A549 (cell line): ENCODE measurements around the gene ZNF211. TPM values are rescaled to one million over a fixed set of nuclear protein-coding genes. Genes with fewer than 3 reads are reported as not detected.

Experiments used
- ATAC-seq, 2 experiments: fragments of 200-7000 bp in 1 of 2; fragments of >200 bp in 1 of 2; cut with Nextera tagmentation in 1 of 2; cut with Tn5 transposase in 1 of 2; 3 replicates each; pipeline versions ENCODE4 v1.8.0 to v1.9.1; 2018 to 2020; ENCODE audit warnings: mild to moderate bottlenecking in 1 of 2, moderate library complexity in 1 of 2
- CTCF ChIA-PET: fragments of 300-600 bp; sonication (Branson Sonifier 250); formaldehyde crosslinking; extraction: SDS; loops from one replicate; lab custom pipeline; 2021; ENCODE audit warnings: antibody characterized with exemption, inconsistent platforms; lab: Yijun Ruan, JAX
- POLR2A ChIA-PET: fragments of 350-600 bp; formaldehyde crosslinking; extraction: SDS; loops from one replicate; lab custom pipeline; 2021; ENCODE audit warnings: antibody characterized with exemption, inconsistent platforms; lab: Yijun Ruan, JAX
- DNase-seq, 2 experiments: peaks; one replicate each; pipeline versions ENCODE4 v3.0.0 to v3.0.0-alpha.2; 2011 to 2016; ENCODE audit warnings: low read depth in 1 of 2, low spot score in 1 of 2
- FAIRE-seq: peaks from 2 replicates; lab custom pipeline; 2011; peaks lifted over from hg19 to GRCh38; lab: Jason Lieb, UNC
- H3K27ac ChIP-seq, 2 experiments: fragments of >200 bp; sonication (Bioruptor Twin); formaldehyde crosslinking; 3 replicates each; pipeline ENCODE4 v1.5.1; 2016 to 2017
- H3K4me1 ChIP-seq: fragments of >200 bp; sonication (Bioruptor Twin); formaldehyde crosslinking; 3 replicates; pipeline ENCODE4 v1.6.1; 2016
- H3K4me2 ChIP-seq: fragments of >200 bp; sonication (Bioruptor Twin); formaldehyde crosslinking; 3 replicates; pipeline ENCODE4 v1.6.1; 2016
- H3K4me3 ChIP-seq: fragments of >200 bp; sonication (Bioruptor Twin); formaldehyde crosslinking; 3 replicates; pipeline ENCODE4 v1.5.1; 2016
- H3K9me3 ChIP-seq: fragments of >200 bp; sonication (Bioruptor Twin); formaldehyde crosslinking; 3 replicates; pipeline ENCODE4 v1.6.1; 2016
- BHLHE40 ChIP-seq: IDR thresholded peaks from 2 replicates; pipeline ENCODE4 v1.6.1; 2012; ENCODE audit warnings: low read depth, low read length, inconsistent platforms
- CBX8 ChIP-seq: fragments of 200-600 bp; sonication (generic); IDR thresholded peaks from 2 replicates; pipeline ENCODE4 v1.6.1; 2016
- CEBPB ChIP-seq, 2 experiments: fragments of >200 bp in 1 of 2; sonication (Bioruptor Twin) in 1 of 2; formaldehyde crosslinking in 1 of 2; IDR thresholded peaks; 2 replicates each; pipeline ENCODE4 v1.6.1; 2012 to 2016
- EHMT2 ChIP-seq: fragments of 200-600 bp; sonication (generic); IDR thresholded peaks from 2 replicates; pipeline ENCODE4 v1.6.1; 2016; ENCODE audit warnings: antibody characterized with exemption, low read depth, mild to moderate bottlenecking, moderate library complexity
- EP300 ChIP-seq, 2 experiments: fragments of >200 bp; sonication (Bioruptor Twin); formaldehyde crosslinking; IDR thresholded peaks; 2 replicates in 1 of 2; 3 replicates in 1 of 2; pipeline ENCODE4 v1.6.1; 2016 to 2017
- ESRRA ChIP-seq: fragments of 150-350 bp; IDR thresholded peaks from 2 replicates; pipeline ENCODE4 v1.6.1; 2014; ENCODE audit warnings: mild to moderate bottlenecking, low read length, borderline replicate concordance
- FOSL2 ChIP-seq, 2 experiments: fragments of 450-650 bp in 1 of 2; fragments of >200 bp in 1 of 2; sonication (Bioruptor Twin) in 1 of 2; formaldehyde crosslinking; IDR thresholded peaks; 2 replicates each; pipeline versions ENCODE4 v1.5.0 to v1.6.1; 2016 to 2020; ENCODE audit warnings: mild to moderate bottlenecking in 1 of 2, moderate library complexity in 1 of 2
- HOXA7 ChIP-seq: fragments of 250-450 bp; sonication (Bioruptor Pico); IDR thresholded peaks from 2 replicates; pipeline ENCODE4 v1.5.0; 2020; ENCODE audit warnings: mild to moderate bottlenecking, moderate library complexity
- HOXB13 ChIP-seq: fragments of 250-450 bp; sonication (Bioruptor Pico); IDR thresholded peaks from 2 replicates; pipeline ENCODE4 v1.5.0; 2020; ENCODE audit warnings: low read depth, mild to moderate bottlenecking, moderate library complexity
- HOXB5 ChIP-seq: fragments of 250-450 bp; sonication (Bioruptor Pico); IDR thresholded peaks from 2 replicates; pipeline ENCODE4 v1.5.0; 2020; ENCODE audit warnings: mild to moderate bottlenecking, moderate library complexity
- POLR2AphosphoS2 ChIP-seq: conservative IDR thresholded peaks from 2 replicates; pipeline ENCODE4 v1.6.1; 2012; ENCODE audit warnings: low read length, improper control_type of control experiment, inconsistent platforms
- RAD21 ChIP-seq, 2 experiments: fragments of >200 bp in 1 of 2; sonication (Bioruptor Twin) in 1 of 2; formaldehyde crosslinking in 1 of 2; IDR thresholded peaks in 1 of 2; conservative IDR thresholded peaks in 1 of 2; 2 replicates in 1 of 2; 3 replicates in 1 of 2; pipeline ENCODE4 v1.6.1; 2012 to 2018; ENCODE audit warnings: inconsistent platforms in 1 of 2
- RFX5 ChIP-seq: fragments of 450-650 bp; IDR thresholded peaks from 2 replicates; pipeline ENCODE4 v1.7.1; 2014; ENCODE audit warnings: antibody characterized with exemption, mild to moderate bottlenecking, moderate library complexity
- TP53 ChIP-seq: fragments of 250-450 bp; sonication (Bioruptor Pico); IDR thresholded peaks from 2 replicates; pipeline ENCODE4 v1.5.0; 2021; ENCODE audit warnings: mild to moderate bottlenecking, moderate library complexity
- ZC3H11A ChIP-seq: fragments of 450-650 bp; IDR thresholded peaks from 2 replicates; pipeline ENCODE4 v1.6.1; 2014; ENCODE audit warnings: antibody characterized with exemption, mild to moderate bottlenecking
- ZNF302 ChIP-seq: fragments of 250-450 bp; sonication (Bioruptor Pico); IDR thresholded peaks from 2 replicates; pipeline ENCODE4 v1.9.0; 2021; ENCODE audit warnings: inconsistent platforms, mild to moderate bottlenecking, moderate library complexity
- ZSCAN20 ChIP-seq: fragments of 250-450 bp; sonication (Bioruptor Pico); IDR thresholded peaks from 2 replicates; pipeline ENCODE4 v1.8.0; 2022; ENCODE audit warnings: mild to moderate bottlenecking, moderate library complexity
- WGBS: methylation state at CpG from one replicate; pipeline ENCODE4 v1.1.6; 2017; ENCODE audit errors: missing lambda C conversion rate; 5-methylcytosine and 5-hydroxymethylcytosine counted together
- polyA plus RNA-seq, 4 experiments: library from polyadenylated mRNA; depleted of rRNA in 3 of 4; stranded (reverse); fragments of >200 nt; fragmentation: RNase III in 1 of 4; extraction: RNeasy Plus Mini Kit Qiagen cat#74134 plus additional on column Dnase treatment in 1 of 4; gene quantifications; 2 replicates in 3 of 4; 3 replicates in 1 of 4; pipeline ENCODE4 v1.2.3, GENCODE V29; 2011 to 2017
- TF ChIP-seq, protein P1 (sequence below): IDR thresholded peaks from 2 replicates; pipeline ENCODE4 v1.6.1; 2012
- TF ChIP-seq, protein P2 (sequence below): fragments of 200-600 bp; sonication (generic); IDR thresholded peaks from 2 replicates; pipeline ENCODE4 v1.6.1; 2016; ENCODE audit warnings: antibody characterized with exemption, mild to moderate bottlenecking, moderate library complexity
- TF ChIP-seq, protein P3 (sequence below): IDR thresholded peaks from 2 replicates; pipeline ENCODE4 v1.6.1; 2012
- TF ChIP-seq, protein P4 (sequence below): fragments of >200 bp; sonication (Bioruptor Twin); formaldehyde crosslinking; IDR thresholded peaks from 3 replicates; pipeline ENCODE4 v1.5.1; 2016
- TF ChIP-seq, protein P5 (sequence below): fragments of >200 bp; sonication (Bioruptor Twin); formaldehyde crosslinking; IDR thresholded peaks from 3 replicates; pipeline ENCODE4 v1.6.1; 2016
- TF ChIP-seq, protein P6 (sequence below): fragments of >200 bp; sonication (Bioruptor Twin); formaldehyde crosslinking; IDR thresholded peaks from 2 replicates; pipeline ENCODE4 v1.6.1; 2016
- TF ChIP-seq, protein P7 (sequence below): fragments of 250-450 bp; sonication (Bioruptor Pico); IDR thresholded peaks from 2 replicates; pipeline ENCODE4 v1.5.0; 2021; ENCODE audit warnings: mild to moderate bottlenecking, moderate library complexity, borderline replicate concordance

Gene ZNF211
- polyA plus RNA-seq, 2 of the 4 experiments (the other 2 are of a cell fraction) = 7.5 to 11.6 TPM

DNA sequence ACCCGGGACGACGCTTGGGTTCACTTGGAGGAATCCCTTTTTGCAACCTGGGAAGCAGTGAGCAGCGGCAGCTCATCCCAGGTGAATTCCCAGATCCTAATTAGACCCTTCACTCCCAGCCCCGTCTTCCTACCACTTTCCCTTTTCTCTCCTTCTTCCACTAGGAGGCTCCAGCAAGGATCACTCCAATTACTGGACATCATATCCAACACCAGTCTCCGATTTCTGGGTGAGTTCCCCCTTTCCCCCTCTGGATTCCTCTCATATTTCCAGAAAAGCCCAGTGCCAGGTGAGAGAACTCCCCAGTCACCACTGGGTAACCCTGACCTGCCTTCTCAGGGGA lies 18.7 kb downstream of the ZNF211 start:
- WGBS = 12% methylated on average over 6 of the region's 6 CpGs
- H3K4me2 ChIP-seq = no peak overlapping the region
- ChIA-PET POLR2A (no interaction called here), CTCF (interaction anchor here (1.1 kb wide), 1 partner anchor 13 kb away, joined by 4 read pairs; no protein-coding TSS in a partner anchor)
- no peak overlapping the region for H3K27ac ChIP-seq
- DNase-seq (no peak), FAIRE-seq (no peak), ATAC-seq (no peak)
- TF ChIP-seq, protein P1, sequence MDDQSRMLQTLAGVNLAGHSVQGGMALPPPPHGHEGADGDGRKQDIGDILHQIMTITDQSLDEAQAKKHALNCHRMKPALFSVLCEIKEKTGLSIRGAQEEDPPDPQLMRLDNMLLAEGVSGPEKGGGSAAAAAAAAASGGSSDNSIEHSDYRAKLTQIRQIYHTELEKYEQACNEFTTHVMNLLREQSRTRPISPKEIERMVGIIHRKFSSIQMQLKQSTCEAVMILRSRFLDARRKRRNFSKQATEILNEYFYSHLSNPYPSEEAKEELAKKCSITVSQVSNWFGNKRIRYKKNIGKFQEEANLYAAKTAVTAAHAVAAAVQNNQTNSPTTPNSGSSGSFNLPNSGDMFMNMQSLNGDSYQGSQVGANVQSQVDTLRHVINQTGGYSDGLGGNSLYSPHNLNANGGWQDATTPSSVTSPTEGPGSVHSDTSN = no peak
- TF ChIP-seq, protein P2, sequence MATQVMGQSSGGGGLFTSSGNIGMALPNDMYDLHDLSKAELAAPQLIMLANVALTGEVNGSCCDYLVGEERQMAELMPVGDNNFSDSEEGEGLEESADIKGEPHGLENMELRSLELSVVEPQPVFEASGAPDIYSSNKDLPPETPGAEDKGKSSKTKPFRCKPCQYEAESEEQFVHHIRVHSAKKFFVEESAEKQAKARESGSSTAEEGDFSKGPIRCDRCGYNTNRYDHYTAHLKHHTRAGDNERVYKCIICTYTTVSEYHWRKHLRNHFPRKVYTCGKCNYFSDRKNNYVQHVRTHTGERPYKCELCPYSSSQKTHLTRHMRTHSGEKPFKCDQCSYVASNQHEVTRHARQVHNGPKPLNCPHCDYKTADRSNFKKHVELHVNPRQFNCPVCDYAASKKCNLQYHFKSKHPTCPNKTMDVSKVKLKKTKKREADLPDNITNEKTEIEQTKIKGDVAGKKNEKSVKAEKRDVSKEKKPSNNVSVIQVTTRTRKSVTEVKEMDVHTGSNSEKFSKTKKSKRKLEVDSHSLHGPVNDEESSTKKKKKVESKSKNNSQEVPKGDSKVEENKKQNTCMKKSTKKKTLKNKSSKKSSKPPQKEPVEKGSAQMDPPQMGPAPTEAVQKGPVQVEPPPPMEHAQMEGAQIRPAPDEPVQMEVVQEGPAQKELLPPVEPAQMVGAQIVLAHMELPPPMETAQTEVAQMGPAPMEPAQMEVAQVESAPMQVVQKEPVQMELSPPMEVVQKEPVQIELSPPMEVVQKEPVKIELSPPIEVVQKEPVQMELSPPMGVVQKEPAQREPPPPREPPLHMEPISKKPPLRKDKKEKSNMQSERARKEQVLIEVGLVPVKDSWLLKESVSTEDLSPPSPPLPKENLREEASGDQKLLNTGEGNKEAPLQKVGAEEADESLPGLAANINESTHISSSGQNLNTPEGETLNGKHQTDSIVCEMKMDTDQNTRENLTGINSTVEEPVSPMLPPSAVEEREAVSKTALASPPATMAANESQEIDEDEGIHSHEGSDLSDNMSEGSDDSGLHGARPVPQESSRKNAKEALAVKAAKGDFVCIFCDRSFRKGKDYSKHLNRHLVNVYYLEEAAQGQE = no peak
- no peak for TF ChIP-seq CEBPB (IDR thresholded peaks at IDR 0.05)
- TF ChIP-seq, protein P3, sequence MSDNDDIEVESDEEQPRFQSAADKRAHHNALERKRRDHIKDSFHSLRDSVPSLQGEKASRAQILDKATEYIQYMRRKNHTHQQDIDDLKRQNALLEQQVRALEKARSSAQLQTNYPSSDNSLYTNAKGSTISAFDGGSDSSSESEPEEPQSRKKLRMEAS = no peak
- TF ChIP-seq, protein P4, sequence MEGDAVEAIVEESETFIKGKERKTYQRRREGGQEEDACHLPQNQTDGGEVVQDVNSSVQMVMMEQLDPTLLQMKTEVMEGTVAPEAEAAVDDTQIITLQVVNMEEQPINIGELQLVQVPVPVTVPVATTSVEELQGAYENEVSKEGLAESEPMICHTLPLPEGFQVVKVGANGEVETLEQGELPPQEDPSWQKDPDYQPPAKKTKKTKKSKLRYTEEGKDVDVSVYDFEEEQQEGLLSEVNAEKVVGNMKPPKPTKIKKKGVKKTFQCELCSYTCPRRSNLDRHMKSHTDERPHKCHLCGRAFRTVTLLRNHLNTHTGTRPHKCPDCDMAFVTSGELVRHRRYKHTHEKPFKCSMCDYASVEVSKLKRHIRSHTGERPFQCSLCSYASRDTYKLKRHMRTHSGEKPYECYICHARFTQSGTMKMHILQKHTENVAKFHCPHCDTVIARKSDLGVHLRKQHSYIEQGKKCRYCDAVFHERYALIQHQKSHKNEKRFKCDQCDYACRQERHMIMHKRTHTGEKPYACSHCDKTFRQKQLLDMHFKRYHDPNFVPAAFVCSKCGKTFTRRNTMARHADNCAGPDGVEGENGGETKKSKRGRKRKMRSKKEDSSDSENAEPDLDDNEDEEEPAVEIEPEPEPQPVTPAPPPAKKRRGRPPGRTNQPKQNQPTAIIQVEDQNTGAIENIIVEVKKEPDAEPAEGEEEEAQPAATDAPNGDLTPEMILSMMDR = no peak
- TF ChIP-seq CBX8 = no peak
- TF ChIP-seq, protein P5, sequence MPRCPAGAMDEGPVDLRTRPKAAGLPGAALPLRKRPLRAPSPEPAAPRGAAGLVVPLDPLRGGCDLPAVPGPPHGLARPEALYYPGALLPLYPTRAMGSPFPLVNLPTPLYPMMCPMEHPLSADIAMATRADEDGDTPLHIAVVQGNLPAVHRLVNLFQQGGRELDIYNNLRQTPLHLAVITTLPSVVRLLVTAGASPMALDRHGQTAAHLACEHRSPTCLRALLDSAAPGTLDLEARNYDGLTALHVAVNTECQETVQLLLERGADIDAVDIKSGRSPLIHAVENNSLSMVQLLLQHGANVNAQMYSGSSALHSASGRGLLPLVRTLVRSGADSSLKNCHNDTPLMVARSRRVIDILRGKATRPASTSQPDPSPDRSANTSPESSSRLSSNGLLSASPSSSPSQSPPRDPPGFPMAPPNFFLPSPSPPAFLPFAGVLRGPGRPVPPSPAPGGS = no peak
- no peak for TF ChIP-seq RFX5
- no peak for TF ChIP-seq EP300 (IDR thresholded peaks at IDR 0.05)
- TF ChIP-seq HOXB13 (CRISPR knock-in tag) = no peak
- TF ChIP-seq, protein P6, sequence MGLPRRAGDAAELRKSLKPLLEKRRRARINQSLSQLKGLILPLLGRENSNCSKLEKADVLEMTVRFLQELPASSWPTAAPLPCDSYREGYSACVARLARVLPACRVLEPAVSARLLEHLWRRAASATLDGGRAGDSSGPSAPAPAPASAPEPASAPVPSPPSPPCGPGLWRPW = no peak
- H3K9me3 ChIP-seq = peaks cover 86% of the 10 kb centered on the region
- no peak overlapping the region for H3K4me3 ChIP-seq
- H3K4me1 ChIP-seq = no peaks in the 10 kb centered on the region

DNA sequence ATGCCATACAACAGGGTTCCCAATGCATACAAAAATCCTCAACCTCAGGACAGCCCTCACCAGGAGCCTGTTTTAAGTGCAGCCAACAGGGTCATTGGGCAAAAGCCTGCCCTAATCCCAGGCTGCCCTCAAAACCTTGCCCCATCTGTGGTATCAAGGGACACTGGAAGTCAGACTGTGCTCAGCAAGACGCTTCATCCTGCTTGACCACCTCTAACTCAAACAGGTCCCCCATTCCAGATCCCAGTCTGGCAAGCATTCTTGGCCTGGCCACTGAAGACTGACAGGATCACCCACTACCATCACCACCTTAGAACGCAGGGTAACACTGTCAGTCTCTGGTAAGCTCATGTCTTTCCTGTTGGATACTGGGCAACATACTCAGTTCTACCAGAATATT lies 20.7 kb downstream of the ZNF211 start:
- no peak overlapping the region for H3K4me3 ChIP-seq
- no peak overlapping the region for H3K27ac ChIP-seq
- POLR2A ChIA-PET = no interaction called here
- no peaks in the 10 kb centered on the region for H3K4me1 ChIP-seq
- no peak overlapping the region for H3K4me2 ChIP-seq
- DNase-seq (no peak), ATAC-seq (no peak)
- WGBS = 24% methylated on average over 2 of the region's 2 CpGs
- TF ChIP-seq BHLHE40 (no peak), TP53 (CRISPR knock-in tag) (no peak), RAD21 (conservative IDR thresholded peaks at IDR 0.05 in 1 of 2, IDR thresholded peaks at IDR 0.05 in 1 of 2) (no peak), ZNF302 (CRISPR knock-in tag) (no peak), RFX5 (no peak), CBX8 (no peak), POLR2AphosphoS2 (no peak), FOSL2 (IDR thresholded peaks at IDR 0.05) (no peak), FOSL2 (CRISPR knock-in tag; IDR thresholded peaks at IDR 0.05) (no peak), ZSCAN20 (no peak), ESRRA (no peak), HOXB5 (no peak), HOXA7 (CRISPR knock-in tag) (no peak), ZC3H11A (no peak), EHMT2 (no peak)
- TF ChIP-seq, protein P7, sequence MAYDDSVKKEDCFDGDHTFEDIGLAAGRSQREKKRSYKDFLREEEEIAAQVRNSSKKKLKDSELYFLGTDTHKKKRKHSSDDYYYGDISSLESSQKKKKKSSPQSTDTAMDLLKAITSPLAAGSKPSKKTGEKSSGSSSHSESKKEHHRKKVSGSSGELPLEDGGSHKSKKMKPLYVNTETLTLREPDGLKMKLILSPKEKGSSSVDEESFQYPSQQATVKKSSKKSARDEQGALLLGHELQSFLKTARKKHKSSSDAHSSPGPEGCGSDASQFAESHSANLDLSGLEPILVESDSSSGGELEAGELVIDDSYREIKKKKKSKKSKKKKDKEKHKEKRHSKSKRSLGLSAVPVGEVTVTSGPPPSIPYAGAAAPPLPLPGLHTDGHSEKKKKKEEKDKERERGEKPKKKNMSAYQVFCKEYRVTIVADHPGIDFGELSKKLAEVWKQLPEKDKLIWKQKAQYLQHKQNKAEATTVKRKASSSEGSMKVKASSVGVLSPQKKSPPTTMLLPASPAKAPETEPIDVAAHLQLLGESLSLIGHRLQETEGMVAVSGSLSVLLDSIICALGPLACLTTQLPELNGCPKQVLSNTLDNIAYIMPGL (CRISPR knock-in tag) = no peak
- TF ChIP-seq, all 56 proteins: peak for 0
- no peak for FAIRE-seq
- CTCF ChIA-PET = no interaction called here
- peaks cover 82% of the 10 kb centered on the region for H3K9me3 ChIP-seq
